Gastrocnemius medialis (tissue), 4 donors: ENCODE measurements around the gene XPA. TPM values are rescaled to one million over a fixed set of nuclear protein-coding genes. Genes with fewer than 3 reads are reported as not detected.
"Not testable (repeated sequence)": the region's sequence is repeated elsewhere in the genome, so short reads cannot be mapped to it uniquely, and the experiment has no call there.

ENCODE experiments used
- ATAC-seq, 2 donors: fragments of 150-250 bp; one replicate each; pipeline ENCODE4 v1.9.1; 2016
- DNase-seq, 2 donors: peaks; one replicate each; pipeline ENCODE4 v3.0.0-alpha.2; 2019
- H3K27ac ChIP-seq, 4 donors: fragments of 200-600 bp; sonication (generic); 1 replicate in 1 of 4; 2 replicates in 3 of 4; pipeline ENCODE4 v1.5.1; 2016 to 2018; ENCODE audit warnings: mild to moderate bottlenecking in 2 of 4, moderate library complexity in 1 of 4
- H3K27me3 ChIP-seq, 3 donors: fragments of 200-600 bp; sonication (generic) in 2 of 3; 1 replicate in 1 of 3; 2 replicates in 2 of 3; pipeline versions ENCODE4 v1.5.1 to v1.6.0; 2016 to 2019; ENCODE audit warnings: mild to moderate bottlenecking in 1 of 3, moderate library complexity in 1 of 3
- H3K36me3 ChIP-seq, 2 donors: fragments of 200-600 bp; sonication (generic) in 1 of 2; one replicate each; pipeline ENCODE4 v1.5.1; 2017 to 2018
- H3K4me1 ChIP-seq, 2 donors: fragments of 200-600 bp; sonication (generic) in 1 of 2; one replicate each; pipeline ENCODE4 v1.5.1; 2016 to 2017; ENCODE audit warnings: mild to moderate bottlenecking in 2 of 2
- H3K4me3 ChIP-seq, 4 donors: fragments of 200-600 bp; sonication (generic) in 3 of 4; 1 replicate in 1 of 4; 2 replicates in 3 of 4; pipeline ENCODE4 v1.5.1; 2016 to 2019; ENCODE audit warnings: mild to moderate bottlenecking in 2 of 4
- H3K9me3 ChIP-seq, 3 donors: fragments of 200-600 bp; sonication (generic) in 2 of 3; 1 replicate in 1 of 3; 2 replicates in 2 of 3; pipeline ENCODE4 v1.5.1; 2016 to 2019
- POLR2A ChIP-seq, 2 donors: fragments of 450-650 bp; IDR thresholded peaks; one replicate each; pipeline ENCODE4 v1.6.1; 2017; ENCODE audit warnings: antibody characterized with exemption in 2 of 2, mild to moderate bottlenecking in 2 of 2, moderate library complexity in 2 of 2
- in situ Hi-C, 4 donors: fragments of 200-750 bp; cut with MboI; loops; one replicate each; pipeline versions ENCODE4 v1.15.0 to v1.8.0; 2017; ENCODE audit warnings: low sequenced_read_pairs in 4 of 4
- intact Hi-C: fragments of 100-400 bp; cut with DNase I; formaldehyde crosslinking; loops from one replicate; pipeline ENCODE4 v1.15.1; 2023; ENCODE audit warnings: low total_unique reads
- total RNA-seq, 4 donors: library from RNA; depleted of rRNA; stranded (reverse); fragments of >200 nt; gene quantifications; one replicate each; pipeline versions ENCODE4 v1.1.0 to v1.2.3, GENCODE V29; 2016
- TF ChIP-seq, protein P1 (sequence below), 5 experiments: fragments of 450-650 bp in 3 of 5; fragments of 200-600 bp in 2 of 5; sonication (generic) in 2 of 5; IDR thresholded peaks in 4 of 5; conservative IDR thresholded peaks in 1 of 5; 1 replicate in 4 of 5; 2 replicates in 1 of 5; pipeline ENCODE4 v1.5.1; 2016 to 2019; ENCODE audit warnings: antibody characterized with exemption in 5 of 5, mild to moderate bottlenecking in 3 of 5, moderate library complexity in 3 of 5

Gene XPA
- total RNA-seq, 4 donors from 2014 or later = 4.8 to 14.8 (median 9.7) TPM

DNA sequence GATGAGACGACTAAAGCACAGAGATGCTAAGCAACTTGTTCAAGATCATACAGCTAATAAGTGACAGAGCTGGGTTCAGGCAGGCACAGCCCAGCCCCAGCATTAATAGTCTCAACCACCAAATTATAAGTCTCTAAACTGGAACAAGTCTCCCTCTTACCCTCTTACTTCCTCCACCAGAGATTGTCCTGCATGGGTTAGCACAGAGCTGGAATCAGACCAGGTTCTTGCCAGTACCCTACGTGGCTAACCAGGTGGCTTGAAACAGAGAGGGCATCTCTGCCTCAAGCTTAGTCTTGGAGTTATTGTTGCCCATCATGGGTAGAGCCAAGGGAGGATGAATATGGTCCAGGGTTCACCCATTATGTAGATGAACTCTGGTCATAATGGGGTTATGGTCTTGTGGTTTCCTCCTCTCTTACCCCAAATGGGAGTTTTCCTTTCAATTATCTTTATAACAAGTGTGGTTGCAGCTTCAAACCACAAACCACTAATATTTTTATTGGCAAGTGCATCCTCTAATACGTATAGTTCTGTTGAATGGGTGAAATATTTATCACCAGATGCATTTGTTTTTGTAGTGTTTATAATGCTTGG is 8.3 kb upstream of the XPA start:
- Histone ChIP-seq H3K36me3 (no peaks in the 10 kb centered on the region), H3K27me3 (no peaks in the 10 kb centered on the region), H3K9me3 (no peaks in the 10 kb centered on the region), H3K4me1 (no peaks in the 10 kb centered on the region), H3K27ac (no peak overlapping the region), H3K4me3 (no peak overlapping the region)
- intact Hi-C loops (no loop called here), in situ Hi-C loops (loop anchor here (10.0 to 25.0 kb wide), 3 partner anchors 199 to 557 kb away; partner anchors contain the start of gene TBC1D2 (in 4 of the 4))
- TF ChIP-seq, protein P1, sequence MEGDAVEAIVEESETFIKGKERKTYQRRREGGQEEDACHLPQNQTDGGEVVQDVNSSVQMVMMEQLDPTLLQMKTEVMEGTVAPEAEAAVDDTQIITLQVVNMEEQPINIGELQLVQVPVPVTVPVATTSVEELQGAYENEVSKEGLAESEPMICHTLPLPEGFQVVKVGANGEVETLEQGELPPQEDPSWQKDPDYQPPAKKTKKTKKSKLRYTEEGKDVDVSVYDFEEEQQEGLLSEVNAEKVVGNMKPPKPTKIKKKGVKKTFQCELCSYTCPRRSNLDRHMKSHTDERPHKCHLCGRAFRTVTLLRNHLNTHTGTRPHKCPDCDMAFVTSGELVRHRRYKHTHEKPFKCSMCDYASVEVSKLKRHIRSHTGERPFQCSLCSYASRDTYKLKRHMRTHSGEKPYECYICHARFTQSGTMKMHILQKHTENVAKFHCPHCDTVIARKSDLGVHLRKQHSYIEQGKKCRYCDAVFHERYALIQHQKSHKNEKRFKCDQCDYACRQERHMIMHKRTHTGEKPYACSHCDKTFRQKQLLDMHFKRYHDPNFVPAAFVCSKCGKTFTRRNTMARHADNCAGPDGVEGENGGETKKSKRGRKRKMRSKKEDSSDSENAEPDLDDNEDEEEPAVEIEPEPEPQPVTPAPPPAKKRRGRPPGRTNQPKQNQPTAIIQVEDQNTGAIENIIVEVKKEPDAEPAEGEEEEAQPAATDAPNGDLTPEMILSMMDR (IDR thresholded peaks at IDR 0.05 in 4 of 5, conservative IDR thresholded peaks at IDR 0.05 in 1 of 5) = no peak
- no peak for TF ChIP-seq POLR2A (IDR thresholded peaks at IDR 0.05)
- ATAC-seq (no peak), DNase-seq (no peak)

DNA sequence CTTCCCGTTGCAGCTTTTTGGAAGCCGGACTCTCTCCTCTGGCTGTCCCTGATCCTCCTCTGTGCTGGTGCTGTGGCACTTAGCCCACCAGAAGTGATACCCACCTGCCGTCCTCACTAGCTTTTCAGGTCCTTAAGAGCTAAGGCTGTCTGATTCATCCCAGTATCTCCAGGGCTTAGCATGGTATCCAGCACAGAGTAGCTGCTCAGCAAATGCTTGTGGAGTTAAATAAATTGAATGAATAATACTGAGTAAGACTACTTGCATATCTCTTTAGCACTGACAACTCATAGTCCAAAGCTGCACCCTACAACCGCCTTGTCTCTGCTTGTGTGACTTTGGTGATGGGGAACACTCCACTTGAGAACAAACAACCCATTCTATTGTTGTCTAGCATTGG is 7.7 kb upstream of the XPA start:
- H3K27ac ChIP-seq = no peak overlapping the region
- no peaks in the 10 kb centered on the region for H3K9me3 ChIP-seq
- no peak overlapping the region for H3K4me3 ChIP-seq
- intact Hi-C loops = no loop called here
- no peaks in the 10 kb centered on the region for H3K36me3 ChIP-seq
- no peaks in the 10 kb centered on the region for H3K4me1 ChIP-seq
- TF ChIP-seq, protein P1 (IDR thresholded peaks at IDR 0.05 in 4 of 5, conservative IDR thresholded peaks at IDR 0.05 in 1 of 5) = no peak
- no peak for TF ChIP-seq POLR2A (IDR thresholded peaks at IDR 0.05)
- H3K27me3 ChIP-seq = no peaks in the 10 kb centered on the region
- in situ Hi-C loops = loop anchor here (10.0 to 25.0 kb wide), 3 partner anchors 200 to 557 kb away; partner anchors contain the start of gene TBC1D2 (in 4 of the 4)
- ATAC-seq = no peak
- DNase-seq = no peak

DNA sequence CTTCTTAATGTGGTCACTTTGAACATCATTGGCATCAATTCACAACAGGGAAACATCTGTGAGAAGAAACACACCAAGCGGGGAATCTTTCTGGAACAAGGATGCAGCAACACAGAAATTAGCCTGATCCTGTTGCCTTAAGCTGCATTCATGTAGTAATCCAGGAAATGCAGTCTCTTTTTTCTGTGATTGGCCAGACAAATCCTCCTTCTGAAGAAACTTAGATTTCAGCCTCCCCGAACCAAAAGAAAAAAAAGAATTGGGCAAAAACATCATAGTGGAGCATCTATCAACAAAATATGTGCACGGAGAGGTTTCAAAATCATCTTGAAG is 7.2 kb upstream of the XPA start:
- Histone ChIP-seq H3K27me3 (no peaks in the 10 kb centered on the region), H3K4me3 (no peak overlapping the region), H3K27ac (no peak overlapping the region), H3K36me3 (no peaks in the 10 kb centered on the region), H3K4me1 (no peaks in the 10 kb centered on the region), H3K9me3 (no peaks in the 10 kb centered on the region)
- in situ Hi-C loops (loop anchor here (10.0 to 25.0 kb wide), 3 partner anchors 200 to 558 kb away; partner anchors contain the start of gene TBC1D2 (in 4 of the 4)), intact Hi-C loops (no loop called here)
- no peak for DNase-seq
- ATAC-seq = no peak
- TF ChIP-seq, protein P1 (IDR thresholded peaks at IDR 0.05 in 4 of 5, conservative IDR thresholded peaks at IDR 0.05 in 1 of 5) = no peak
- TF ChIP-seq POLR2A (IDR thresholded peaks at IDR 0.05) = no peak

DNA sequence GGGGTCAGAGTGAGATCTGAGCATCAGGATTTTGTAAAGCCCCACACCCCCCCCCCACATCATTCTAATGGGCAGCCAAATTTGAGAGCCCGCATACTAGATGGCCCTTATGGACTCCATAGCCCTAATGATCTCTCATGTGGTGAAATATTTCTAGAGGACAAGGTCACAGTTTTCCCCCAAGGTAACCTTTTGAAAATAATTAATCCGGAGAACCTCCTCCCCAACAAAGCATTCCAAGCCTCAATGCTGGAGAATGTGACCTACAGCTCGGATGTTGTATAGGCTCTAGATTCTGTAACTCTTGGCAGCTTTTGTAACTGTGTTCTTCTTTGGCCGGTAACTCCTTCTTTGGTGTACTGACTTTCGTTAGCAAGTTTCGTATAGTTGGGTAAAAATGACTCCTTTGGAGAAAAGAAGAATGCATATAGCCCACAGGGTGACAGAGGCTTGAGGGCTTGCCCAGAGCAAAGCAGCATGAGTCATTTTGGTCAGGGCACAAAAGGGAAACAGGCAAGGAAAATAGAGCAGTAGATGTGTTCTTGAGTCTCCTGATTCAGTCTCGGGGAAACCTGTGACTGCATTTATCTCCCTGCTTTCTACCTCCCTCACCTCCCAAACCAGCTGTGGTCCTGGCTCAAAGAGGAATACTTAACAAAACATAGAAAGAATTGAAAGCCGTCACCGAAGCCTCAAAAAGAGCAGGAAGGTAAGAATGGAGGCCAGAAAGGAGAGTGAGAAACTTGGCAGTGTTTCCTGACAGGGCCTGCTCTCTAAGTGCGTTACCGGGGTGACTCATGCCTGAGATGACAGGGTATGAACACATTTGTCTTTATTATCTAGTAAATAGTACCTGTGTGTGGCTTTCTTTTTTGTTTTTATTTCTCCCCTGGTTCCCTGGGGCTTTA is 6.6 kb upstream of the XPA start:
- H3K4me3 ChIP-seq = no peak overlapping the region
- no peaks in the 10 kb centered on the region for H3K9me3 ChIP-seq
- DNase-seq (no peak), ATAC-seq (no peak)
- no peaks in the 10 kb centered on the region for H3K4me1 ChIP-seq
- no peaks in the 10 kb centered on the region for H3K27me3 ChIP-seq
- no peak overlapping the region for H3K27ac ChIP-seq
- H3K36me3 ChIP-seq = no peaks in the 10 kb centered on the region
- intact Hi-C loops = no loop called here
- TF ChIP-seq, protein P1 (IDR thresholded peaks at IDR 0.05 in 4 of 5, conservative IDR thresholded peaks at IDR 0.05 in 1 of 5) = no peak
- TF ChIP-seq POLR2A (IDR thresholded peaks at IDR 0.05) = no peak
- in situ Hi-C loops = loop anchor here (10.0 to 25.0 kb wide), 3 partner anchors 201 to 559 kb away; partner anchors contain the start of gene TBC1D2 (in 4 of the 4)

DNA sequence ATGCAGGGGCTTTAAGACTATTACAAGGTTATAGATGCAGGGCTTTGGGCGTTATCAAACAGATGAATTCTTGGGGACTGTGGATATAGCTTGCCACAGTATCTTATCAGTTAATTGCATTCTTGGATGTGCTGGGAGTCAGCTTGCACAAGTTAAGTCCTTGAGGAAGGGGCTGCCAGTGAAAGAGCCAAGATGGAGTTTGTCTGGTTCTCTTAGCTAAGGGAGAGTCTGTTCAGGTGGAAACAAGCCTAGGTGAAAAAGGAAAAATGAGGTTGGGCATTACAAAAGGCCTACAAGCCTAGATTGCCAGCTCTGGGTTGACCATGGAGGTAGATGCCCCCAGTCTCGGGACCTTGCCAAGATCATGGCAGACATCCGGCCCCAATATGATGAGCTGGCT is 2.7 kb upstream of the XPA start:
- not testable (repeated sequence) for H3K27me3 ChIP-seq, H3K9me3 ChIP-seq, H3K27ac ChIP-seq, H3K4me3 ChIP-seq, DNase-seq, ATAC-seq, H3K36me3 ChIP-seq
- intact Hi-C loops = loop anchor here (5.0 to 10.0 kb wide), 3 partner anchors 228 to 557 kb away; partner anchors contain the start of gene TBC1D2
- in situ Hi-C loops = loop anchor here (10.0 to 25.0 kb wide), 4 partner anchors 205 to 562 kb away; partner anchors contain the start of gene TBC1D2 (in 4 of the 4)
- H3K4me1 ChIP-seq = peaks cover 16 to 22% of the 10 kb centered on the region in 2 donors

DNA sequence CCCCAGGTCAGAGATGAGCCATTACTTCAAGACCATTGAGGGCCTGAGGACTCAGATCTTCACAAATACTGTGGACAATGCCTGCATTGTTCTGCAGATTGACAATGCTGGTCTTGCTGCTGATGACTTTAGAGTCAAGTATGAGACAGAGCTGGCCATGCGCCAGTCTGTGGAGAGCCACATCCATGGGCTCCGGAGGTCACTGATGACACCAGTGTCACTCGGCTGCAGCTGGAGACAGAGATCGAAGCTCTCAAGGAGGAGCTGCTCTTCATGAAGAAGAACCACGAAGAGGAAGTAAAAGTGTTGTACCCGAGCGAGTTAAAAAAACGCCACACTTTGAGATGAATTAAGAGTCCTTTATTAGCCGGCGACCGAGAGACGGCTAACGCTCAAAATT is 2.1 kb upstream of the XPA start:
- not testable (repeated sequence) for DNase-seq

More for the DNA sequence above, 2.1 kb upstream of the XPA start:
- not testable (repeated sequence) for ATAC-seq, H3K9me3 ChIP-seq, H3K4me3 ChIP-seq, H3K36me3 ChIP-seq, H3K27me3 ChIP-seq, H3K27ac ChIP-seq
- in situ Hi-C loops (loop anchor here in 1 of 4 donors (25.0 kb wide), 1 partner anchor 313 kb away; no protein-coding TSS in a partner anchor), intact Hi-C loops (loop anchor here (5.0 to 10.0 kb wide), 3 partner anchors 227 to 558 kb away; partner anchors contain the start of gene TBC1D2)
- H3K4me1 ChIP-seq = peaks cover 21 to 27% of the 10 kb centered on the region in 2 donors
